Fibroblast of pulmonary artery (primary cell): ENCODE measurements around the gene CTSF.

Experiments
- DNase-seq: peaks from one replicate; pipeline ENCODE4 v3.0.0-alpha.2; 2010; ENCODE audit warnings: low read depth
- H3K4me3 ChIP-seq: replicated peaks from 2 replicates; pipeline ENCODE4 v1.5.1; 2011; ENCODE audit warnings: low read depth, mild to moderate bottlenecking, control low read depth, low read length, moderate library complexity
- CTCF ChIP-seq: IDR thresholded peaks from 2 replicates; pipeline ENCODE4 v1.5.1; 2011; ENCODE audit warnings: mild to moderate bottlenecking, control low read depth, low read length, inconsistent platforms; ENCODE audit errors: missing control alignments

Gene CTSF

GRCh38 chr11:66556086-66556485, 12.3 kb downstream of the CTSF start:
- no peak overlapping the region for H3K4me3 ChIP-seq
- no peak for DNase-seq
- TF ChIP-seq CTCF = no peak

GRCh38 chr11:66555416-66555815, 13.0 kb downstream of the CTSF start:
- no peak for DNase-seq
- TF ChIP-seq CTCF = no peak
- no peak overlapping the region for H3K4me3 ChIP-seq

- TF ChIP-seq CTCF = no peak
- DNase-seq = no peak
- no peak overlapping the region for H3K4me3 ChIP-seq
Measured at GRCh38 chr11:66554602-66555001, 13.8 kb downstream of the CTSF start.

GRCh38 chr11:66550887-66551286, 17.5 kb downstream of the CTSF start:
- DNase-seq = no peak
- no peak overlapping the region for H3K4me3 ChIP-seq
- TF ChIP-seq CTCF = no peak

- no peak for TF ChIP-seq CTCF
- no peak for DNase-seq
Measured at GRCh38 chr11:66549696-66550095, 18.7 kb downstream of the CTSF start.

GRCh38 chr11:66548774-66549630, 19.4 kb downstream of the CTSF start:
- DNase-seq = no peak

More at GRCh38 chr11:66549696-66550095, 18.7 kb downstream of the CTSF start:
- H3K4me3 ChIP-seq = no peak overlapping the region

More at GRCh38 chr11:66548774-66549630, 19.4 kb downstream of the CTSF start:
- no peak overlapping the region for H3K4me3 ChIP-seq
- TF ChIP-seq CTCF = no peak
